ENCODE measurements around the gene DNAAF2.

The DNAAF2 gene

DNA sequence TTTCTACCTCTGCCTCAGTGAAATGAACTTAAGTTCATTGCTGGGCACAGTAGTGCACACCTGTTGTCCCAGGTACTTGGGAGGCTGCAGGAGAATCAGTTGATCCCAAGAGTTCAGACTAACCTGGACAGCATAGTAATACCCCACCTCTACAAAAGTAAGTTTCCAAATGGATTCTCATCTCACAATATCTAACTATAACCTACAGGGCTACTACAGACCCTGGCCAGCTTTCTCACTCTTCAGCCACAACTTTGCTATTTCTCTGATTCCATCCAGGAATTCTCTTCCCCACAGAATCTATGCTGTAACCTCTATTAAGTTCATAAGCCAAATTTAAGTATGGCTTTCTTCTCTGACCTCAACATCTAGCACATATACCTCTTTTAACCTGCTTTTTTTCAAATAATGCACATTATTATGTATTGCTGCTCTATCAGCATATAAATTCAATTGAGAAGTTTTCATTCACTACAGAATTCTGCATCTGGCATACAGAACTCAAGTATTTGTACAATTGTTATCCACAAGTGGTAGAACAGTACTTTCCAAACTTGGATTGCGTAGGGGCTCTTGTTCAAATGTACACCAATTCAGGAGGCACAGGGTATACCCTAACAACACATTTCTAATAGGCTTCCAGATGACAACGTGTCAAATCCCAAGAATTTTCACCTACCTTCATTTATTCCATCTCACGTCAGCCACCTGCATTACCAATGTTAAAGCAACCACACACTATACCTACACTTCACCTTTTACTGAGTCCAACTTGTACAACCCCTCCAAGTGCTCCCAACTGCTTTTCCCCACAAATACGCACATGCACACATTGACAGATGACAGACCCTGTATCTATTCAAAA, 52.7 kb downstream of the DNAAF2 start:
- no peak for DNase-seq

DNA sequence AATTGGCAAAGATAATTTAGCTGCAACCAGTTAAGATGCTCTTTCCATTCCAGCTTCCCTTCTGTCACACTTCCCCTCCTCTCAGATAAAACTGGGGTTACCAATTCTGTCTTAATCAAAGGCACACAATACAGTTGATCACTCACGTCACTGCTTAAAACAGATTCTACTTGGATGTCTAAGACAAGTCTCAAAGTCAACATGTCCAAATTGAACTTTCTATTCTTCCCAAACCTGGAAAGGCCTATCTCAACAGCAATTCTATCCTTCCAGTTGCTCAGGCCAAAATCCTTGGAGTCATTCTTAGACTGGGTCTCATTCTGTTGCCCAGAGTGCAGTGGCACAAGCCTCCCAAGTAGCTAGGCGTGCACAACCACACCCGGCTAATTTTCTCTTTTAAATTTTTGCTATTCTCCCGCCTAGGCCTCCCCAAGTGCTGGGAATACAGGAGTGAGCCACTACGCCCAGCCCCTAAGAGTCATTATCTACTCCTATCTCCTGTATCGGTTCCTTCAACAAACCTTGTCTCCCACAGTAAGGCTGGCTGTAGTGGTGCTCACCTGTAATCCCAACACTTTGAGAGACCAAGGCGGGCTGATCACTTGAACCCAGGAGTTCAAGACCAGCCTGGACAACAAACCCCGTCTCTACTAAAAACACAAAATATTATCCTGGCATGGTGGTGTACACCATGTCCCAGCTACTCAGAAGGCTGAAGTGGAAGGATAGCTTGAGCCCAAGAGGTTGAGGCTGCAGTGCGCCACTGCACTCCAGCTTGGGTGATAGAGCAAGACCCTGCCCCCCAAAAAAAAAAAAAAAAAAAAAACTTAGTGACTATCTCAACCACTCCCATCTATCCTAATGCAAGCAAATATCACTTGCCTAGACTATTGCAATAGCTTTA, 53.6 kb downstream of the DNAAF2 start:
- no peak for DNase-seq

- no peak for DNase-seq
Observed at GRCh38 chr14:49579841-49580240, 55.2 kb downstream of the DNAAF2 start.

- DNase-seq: no peak
Observed at GRCh38 chr14:49578141-49578540, 56.9 kb downstream of the DNAAF2 start.

Data from retina (tissue), 1 donor.